ENCODE results near the gene ACP6. TPM values are rescaled to one million over a fixed set of nuclear protein-coding genes. Genes with fewer than 3 reads are reported as not detected.

Gene ACP6
- total and polyA plus RNA-seq, 2 of the 13 experiments (the other 11 are each of a cell fraction or from before 2014, with no cell fraction given), result 18.1 to 33.7 TPM

DNA sequence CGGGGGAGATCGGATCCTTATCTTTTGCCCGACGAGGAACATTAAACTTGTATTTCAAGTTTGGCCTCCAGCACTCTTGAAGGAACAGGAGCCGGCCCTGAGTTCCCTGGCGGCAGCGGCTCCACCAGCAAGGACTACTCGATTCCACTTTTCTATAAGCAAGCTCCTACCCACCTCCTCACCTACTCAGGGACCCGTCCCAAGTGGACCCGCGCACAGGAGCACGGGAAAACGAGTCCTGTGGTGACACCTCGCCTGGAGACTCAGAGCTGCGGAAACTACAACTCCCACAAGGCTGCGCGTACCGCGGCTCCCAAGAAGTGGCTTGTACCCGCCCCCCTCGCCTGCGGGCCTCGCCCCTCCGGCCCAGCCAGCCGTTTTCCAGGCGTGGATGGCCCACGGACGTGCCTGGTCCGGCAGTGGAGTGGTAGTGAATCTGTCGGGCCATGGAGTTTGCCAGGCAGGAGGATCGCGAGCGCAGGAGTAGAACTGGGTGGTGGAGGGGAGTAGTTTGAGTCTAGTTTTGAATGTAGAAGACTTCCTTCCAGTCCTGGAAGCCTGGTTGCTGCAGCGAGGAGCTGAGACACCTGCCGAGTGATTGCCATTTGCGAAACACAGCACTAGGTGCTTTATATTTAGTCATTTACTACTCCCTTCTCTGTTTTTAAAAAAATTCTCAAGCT, at the start of gene ACP6 (continued):
- TF ChIP-seq, protein P1, sequence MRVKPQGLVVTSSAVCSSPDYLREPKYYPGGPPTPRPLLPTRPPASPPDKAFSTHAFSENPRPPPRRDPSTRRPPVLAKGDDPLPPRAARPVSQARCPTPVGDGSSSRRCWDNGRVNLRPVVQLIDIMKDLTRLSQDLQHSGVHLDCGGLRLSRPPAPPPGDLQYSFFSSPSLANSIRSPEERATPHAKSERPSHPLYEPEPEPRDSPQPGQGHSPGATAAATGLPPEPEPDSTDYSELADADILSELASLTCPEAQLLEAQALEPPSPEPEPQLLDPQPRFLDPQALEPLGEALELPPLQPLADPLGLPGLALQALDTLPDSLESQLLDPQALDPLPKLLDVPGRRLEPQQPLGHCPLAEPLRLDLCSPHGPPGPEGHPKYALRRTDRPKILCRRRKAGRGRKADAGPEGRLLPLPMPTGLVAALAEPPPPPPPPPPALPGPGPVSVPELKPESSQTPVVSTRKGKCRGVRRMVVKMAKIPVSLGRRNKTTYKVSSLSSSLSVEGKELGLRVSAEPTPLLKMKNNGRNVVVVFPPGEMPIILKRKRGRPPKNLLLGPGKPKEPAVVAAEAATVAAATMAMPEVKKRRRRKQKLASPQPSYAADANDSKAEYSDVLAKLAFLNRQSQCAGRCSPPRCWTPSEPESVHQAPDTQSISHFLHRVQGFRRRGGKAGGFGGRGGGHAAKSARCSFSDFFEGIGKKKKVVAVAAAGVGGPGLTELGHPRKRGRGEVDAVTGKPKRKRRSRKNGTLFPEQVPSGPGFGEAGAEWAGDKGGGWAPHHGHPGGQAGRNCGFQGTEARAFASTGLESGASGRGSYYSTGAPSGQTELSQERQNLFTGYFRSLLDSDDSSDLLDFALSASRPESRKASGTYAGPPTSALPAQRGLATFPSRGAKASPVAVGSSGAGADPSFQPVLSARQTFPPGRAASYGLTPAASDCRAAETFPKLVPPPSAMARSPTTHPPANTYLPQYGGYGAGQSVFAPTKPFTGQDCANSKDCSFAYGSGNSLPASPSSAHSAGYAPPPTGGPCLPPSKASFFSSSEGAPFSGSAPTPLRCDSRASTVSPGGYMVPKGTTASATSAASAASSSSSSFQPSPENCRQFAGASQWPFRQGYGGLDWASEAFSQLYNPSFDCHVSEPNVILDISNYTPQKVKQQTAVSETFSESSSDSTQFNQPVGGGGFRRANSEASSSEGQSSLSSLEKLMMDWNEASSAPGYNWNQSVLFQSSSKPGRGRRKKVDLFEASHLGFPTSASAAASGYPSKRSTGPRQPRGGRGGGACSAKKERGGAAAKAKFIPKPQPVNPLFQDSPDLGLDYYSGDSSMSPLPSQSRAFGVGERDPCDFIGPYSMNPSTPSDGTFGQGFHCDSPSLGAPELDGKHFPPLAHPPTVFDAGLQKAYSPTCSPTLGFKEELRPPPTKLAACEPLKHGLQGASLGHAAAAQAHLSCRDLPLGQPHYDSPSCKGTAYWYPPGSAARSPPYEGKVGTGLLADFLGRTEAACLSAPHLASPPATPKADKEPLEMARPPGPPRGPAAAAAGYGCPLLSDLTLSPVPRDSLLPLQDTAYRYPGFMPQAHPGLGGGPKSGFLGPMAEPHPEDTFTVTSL (CRISPR knock-in tag; IDR thresholded peaks at IDR 0.05; ENCODE audit: borderline replicate concordance), result 0 out of 2 replicates have a peak, but pooled peaks have one; percentile 27
- TF ChIP-seq KAT2B (IDR thresholded peaks at IDR 0.05; ENCODE audit: borderline replicate concordance, low read depth, low read length), result no peak
- no peak for TF ChIP-seq PRMT3 (CRISPR knock-in tag; IDR thresholded peaks at IDR 0.05; ENCODE audit: borderline replicate concordance, low read depth)
- TF ChIP-seq SSRP1 (CRISPR knock-in tag; IDR thresholded peaks at IDR 0.05), result no peak
- peak; percentile 81 for TF ChIP-seq U2AF1 (optimal IDR thresholded peaks at IDR 0.05; ENCODE audit: low read depth, low read length)
- TF ChIP-seq MAZ (IDR thresholded peaks at IDR 0.05; ENCODE audit: borderline replicate concordance, low read depth, low read length), result 0 out of 2 replicates have a peak, but pooled peaks have one; percentile 45
- TF ChIP-seq MAZ (CRISPR knock-in tag; IDR thresholded peaks at IDR 0.05; ENCODE audit: low read depth), result peak; percentile 51; the same call in 1 of the 2 replicates
- TF ChIP-seq PPARG (CRISPR knock-in tag; conservative IDR thresholded peaks at IDR 0.05), result no peak
- TF ChIP-seq PTBP1 (IDR thresholded peaks at IDR 0.05; ENCODE audit: low read depth, low read length, poor library complexity, severe bottlenecking), result peak; percentile 41
- TF ChIP-seq NR1H2 (CRISPR knock-in tag; IDR thresholded peaks at IDR 0.05; ENCODE audit: borderline replicate concordance, low read depth), result no peak
- peak; percentile 21; the same call in 1 of the 2 replicates for TF ChIP-seq ETV5 (CRISPR knock-in tag; IDR thresholded peaks at IDR 0.05; ENCODE audit: borderline replicate concordance)
- TF ChIP-seq GABPA (IDR thresholded peaks at IDR 0.05; ENCODE audit: low read depth, low read length), result no peak
- peak; percentile 64 for TF ChIP-seq GABPA (CRISPR knock-in tag; IDR thresholded peaks at IDR 0.05; ENCODE audit: low read depth)
- TF ChIP-seq, protein P2, sequence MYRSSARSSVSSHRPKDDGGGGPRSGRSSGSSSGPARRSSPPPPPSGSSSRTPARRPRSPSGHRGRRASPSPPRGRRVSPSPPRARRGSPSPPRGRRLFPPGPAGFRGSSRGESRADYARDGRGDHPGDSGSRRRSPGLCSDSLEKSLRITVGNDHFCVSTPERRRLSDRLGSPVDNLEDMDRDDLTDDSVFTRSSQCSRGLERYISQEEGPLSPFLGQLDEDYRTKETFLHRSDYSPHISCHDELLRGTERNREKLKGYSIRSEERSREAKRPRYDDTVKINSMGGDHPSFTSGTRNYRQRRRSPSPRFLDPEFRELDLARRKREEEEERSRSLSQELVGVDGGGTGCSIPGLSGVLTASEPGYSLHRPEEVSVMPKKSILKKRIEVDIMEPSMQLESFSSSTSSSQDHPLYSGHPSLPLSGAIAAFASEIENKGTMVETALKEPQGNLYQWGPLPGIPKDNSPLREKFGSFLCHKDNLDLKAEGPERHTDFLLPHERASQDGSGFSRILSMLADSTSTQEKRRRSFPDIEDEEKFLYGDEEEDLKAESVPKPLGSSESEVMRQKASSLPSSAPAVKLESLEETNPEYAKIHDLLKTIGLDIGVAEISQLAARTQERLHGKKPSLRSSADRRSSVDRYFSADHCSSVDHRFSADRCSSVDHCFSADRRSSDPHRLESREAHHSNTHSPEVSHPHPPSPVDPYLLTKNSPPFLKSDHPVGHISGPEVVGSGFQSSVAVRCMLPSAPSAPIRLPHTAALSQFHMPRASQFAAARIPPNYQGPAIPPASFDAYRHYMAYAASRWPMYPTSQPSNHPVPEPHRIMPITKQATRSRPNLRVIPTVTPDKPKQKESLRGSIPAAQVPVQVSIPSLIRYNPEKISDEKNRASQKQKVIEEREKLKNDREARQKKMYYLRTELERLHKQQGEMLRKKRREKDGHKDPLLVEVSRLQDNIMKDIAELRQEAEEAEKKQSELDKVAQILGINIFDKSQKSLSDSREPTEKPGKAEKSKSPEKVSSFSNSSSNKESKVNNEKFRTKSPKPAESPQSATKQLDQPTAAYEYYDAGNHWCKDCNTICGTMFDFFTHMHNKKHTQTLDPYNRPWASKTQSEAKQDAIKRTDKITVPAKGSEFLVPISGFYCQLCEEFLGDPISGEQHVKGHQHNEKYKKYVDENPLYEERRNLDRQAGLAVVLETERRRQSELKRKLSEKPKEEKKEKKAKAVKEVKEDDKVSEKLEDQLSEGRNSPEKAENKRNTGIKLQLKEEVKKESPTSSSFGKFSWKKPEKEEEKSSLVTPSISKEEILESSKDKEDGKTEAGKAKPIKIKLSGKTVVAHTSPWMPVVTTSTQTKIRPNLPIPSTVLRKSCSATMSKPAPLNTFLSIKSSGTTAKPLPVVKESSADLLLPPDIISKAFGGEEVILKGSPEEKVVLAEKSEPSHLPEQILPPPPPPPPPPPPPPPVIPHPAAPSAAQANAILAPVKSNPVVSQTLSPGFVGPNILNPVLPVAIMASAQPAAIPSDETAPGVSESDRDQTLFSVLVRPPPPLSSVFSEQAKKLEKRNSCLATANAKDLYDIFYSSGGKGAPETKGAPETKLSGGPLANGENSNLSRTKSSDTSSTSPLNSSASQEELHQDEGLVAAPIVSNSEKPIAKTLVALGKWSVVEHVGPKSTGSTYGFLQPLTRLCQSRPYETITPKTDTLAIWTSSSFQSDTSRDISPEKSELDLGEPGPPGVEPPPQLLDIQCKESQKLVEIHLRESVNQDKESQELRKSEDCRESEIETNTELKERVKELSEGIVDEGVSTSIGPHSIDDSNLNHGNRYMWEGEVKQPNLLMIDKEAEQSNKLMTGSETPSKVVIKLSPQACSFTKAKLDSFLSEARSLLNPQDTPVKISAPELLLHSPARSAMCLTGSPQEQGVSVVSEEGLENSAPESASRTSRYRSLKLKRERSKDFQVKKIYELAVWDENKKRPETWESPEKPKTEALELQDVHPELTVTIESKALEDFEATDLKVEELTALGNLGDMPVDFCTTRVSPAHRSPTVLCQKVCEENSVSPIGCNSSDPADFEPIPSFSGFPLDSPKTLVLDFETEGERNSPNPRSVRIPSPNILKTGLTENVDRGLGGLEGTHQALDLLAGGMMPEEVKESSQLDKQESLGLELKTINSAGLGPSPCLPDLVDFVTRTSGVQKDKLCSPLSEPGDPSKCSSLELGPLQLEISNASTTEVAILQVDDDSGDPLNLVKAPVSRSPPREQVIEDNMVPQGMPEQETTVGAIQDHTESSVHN (CRISPR knock-in tag; IDR thresholded peaks at IDR 0.05), result no peak
